Panc1 (cell line): ENCODE data around the gene SND1.

ENCODE experiments used
- CTCF ChIP-seq: fragments of 450-650 bp; IDR thresholded peaks from 2 replicates; pipeline ENCODE4 v1.5.1; 2017; ENCODE audit warnings: mild to moderate bottlenecking
- POLR2AphosphoS5 ChIP-seq: IDR thresholded peaks from 2 replicates; pipeline ENCODE4 v1.6.1; 2012; ENCODE audit warnings: mild to moderate bottlenecking, low read depth, low read length, moderate library complexity
- REST ChIP-seq, 2 experiments: IDR thresholded peaks; 2 replicates each; pipeline ENCODE4 v1.6.1; 2011 to 2012; ENCODE audit warnings: low read depth in 2 of 2, control low read depth in 1 of 2, low read length in 1 of 2, mild to moderate bottlenecking in 1 of 2, moderate library complexity in 1 of 2; ENCODE audit not compliant: insufficient read depth in 1 of 2
- SIN3A ChIP-seq: IDR thresholded peaks from 2 replicates; pipeline ENCODE4 v1.6.1; 2012; ENCODE audit warnings: low read depth, mild to moderate bottlenecking, low read length, moderate library complexity, borderline replicate concordance; ENCODE audit not compliant: insufficient read depth

DNA sequence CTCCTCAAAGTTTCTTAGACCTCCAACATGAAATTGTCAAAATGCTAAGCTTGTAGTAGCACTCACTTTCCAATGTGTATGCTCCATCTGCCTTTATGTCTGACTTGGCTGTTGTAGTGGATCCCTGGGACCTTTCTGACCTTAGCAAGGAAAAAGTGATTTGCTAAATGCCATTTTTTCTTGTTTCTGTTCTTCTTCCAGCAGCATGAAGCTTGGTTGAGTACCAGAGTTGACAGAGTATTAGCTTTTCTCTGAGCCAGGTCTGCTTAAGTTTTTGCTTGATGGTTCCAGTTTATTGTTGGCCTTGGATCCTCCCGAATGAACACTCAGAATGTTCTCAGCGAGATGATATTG, 168.7 kb downstream of the SND1 start:
- TF ChIP-seq POLR2AphosphoS5 (no peak), CTCF (no peak), SIN3A (no peak), REST (IDR thresholded peaks at IDR 0.05; ENCODE audit: insufficient read depth in 1 of 2, low read depth in 2 of 2, low read length in 1 of 2) (no peak)
